Muscle of arm (tissue), 12 donors: Measurements from ENCODE around the gene PAGR1. TPM values are rescaled to one million over a fixed set of nuclear protein-coding genes. Genes with fewer than 3 reads are reported as not detected.
A peak's percentile ranks its signal among the peaks of the same experiment; 100 is the strongest.

Experiments used
- DNase-seq: peaks from one replicate; pipeline ENCODE4 v3.0.0-alpha.2; 2013
- polyA plus RNA-seq, 12 donors: library from polyadenylated mRNA; unstranded; fragments of 120-200 nt; gene quantifications; one replicate each; pipeline ENCODE4 v1.2.1, GENCODE V29; 2013; ENCODE audit not compliant: insufficient read length in 12 of 12

PAGR1 gene
- polyA plus RNA-seq, 12 donors, result 22.9 to 47.7 (median 28.2) TPM; not detected in 1

- peak; percentile 85 for DNase-seq
These were observed 4.6 kb upstream of the PAGR1 start for GRCh38 chr16:29811170-29811895.

- peak; percentile 86 for DNase-seq
These were observed 3.9 kb upstream of the PAGR1 start, which contains the start of gene PRRT2 for GRCh38 chr16:29811896-29812665. Gene PRRT2, plus strand, starts transcription at chr16:29812193. Its CDS starts 862 bp downstream, at chr16:29813055.

- DNase-seq, result no peak
These were observed 3.0 kb upstream of the PAGR1 start for GRCh38 chr16:29812754-29813643.

GRCh38 chr16:29813644-29814562, 2.0 kb upstream of the PAGR1 start:
- no peak for DNase-seq

- DNase-seq, result no peak
These were observed 1.4 kb upstream of the PAGR1 start for GRCh38 chr16:29814592-29814991.

GRCh38 chr16:29815032-29815721, 775 bp upstream of the PAGR1 start:
- DNase-seq, result no peak

- DNase-seq, result no peak
These were observed 916 bp downstream of the PAGR1 start for GRCh38 chr16:29816694-29817441.

- no peak for DNase-seq
These were observed 2.1 kb downstream of the PAGR1 start for GRCh38 chr16:29818082-29818481.

- DNase-seq, result no peak
These were observed 3.6 kb downstream of the PAGR1 start for GRCh38 chr16:29819506-29819905.

GRCh38 chr16:29820271-29820701, 4.3 kb downstream of the PAGR1 start, which contains the start of gene MVP:
Gene MVP, plus strand, starts transcription at chr16:29820462. Its CDS starts 10,088 bp downstream, at chr16:29830550.
- DNase-seq, result no peak

- no peak for DNase-seq
These were observed 5.0 kb downstream of the PAGR1 start for GRCh38 chr16:29820730-29821642.

- DNase-seq, result no peak
These were observed 5.7 kb downstream of the PAGR1 start for GRCh38 chr16:29821643-29822115.

- DNase-seq, result no peak
These were observed 8.7 kb downstream of the PAGR1 start for GRCh38 chr16:29824589-29825144.

GRCh38 chr16:29825145-29826044, 9.4 kb downstream of the PAGR1 start:
- DNase-seq, result no peak

GRCh38 chr16:29826342-29826695, 10.4 kb downstream of the PAGR1 start:
- no peak for DNase-seq

GRCh38 chr16:29830774-29831173, 14.8 kb downstream of the PAGR1 start:
- no peak for DNase-seq

GRCh38 chr16:29831490-29831889, 15.5 kb downstream of the PAGR1 start:
- DNase-seq, result no peak
